Measurements from ENCODE around the gene FGF14.

GRCh38 chr13:102235689-102236088 is 166.2 kb downstream of the FGF14 start:
- TF ChIP-seq POLR2A (IDR thresholded peaks at IDR 0.05; ENCODE audit: low read depth, low read length), result no peak
- TF ChIP-seq, protein P1, sequence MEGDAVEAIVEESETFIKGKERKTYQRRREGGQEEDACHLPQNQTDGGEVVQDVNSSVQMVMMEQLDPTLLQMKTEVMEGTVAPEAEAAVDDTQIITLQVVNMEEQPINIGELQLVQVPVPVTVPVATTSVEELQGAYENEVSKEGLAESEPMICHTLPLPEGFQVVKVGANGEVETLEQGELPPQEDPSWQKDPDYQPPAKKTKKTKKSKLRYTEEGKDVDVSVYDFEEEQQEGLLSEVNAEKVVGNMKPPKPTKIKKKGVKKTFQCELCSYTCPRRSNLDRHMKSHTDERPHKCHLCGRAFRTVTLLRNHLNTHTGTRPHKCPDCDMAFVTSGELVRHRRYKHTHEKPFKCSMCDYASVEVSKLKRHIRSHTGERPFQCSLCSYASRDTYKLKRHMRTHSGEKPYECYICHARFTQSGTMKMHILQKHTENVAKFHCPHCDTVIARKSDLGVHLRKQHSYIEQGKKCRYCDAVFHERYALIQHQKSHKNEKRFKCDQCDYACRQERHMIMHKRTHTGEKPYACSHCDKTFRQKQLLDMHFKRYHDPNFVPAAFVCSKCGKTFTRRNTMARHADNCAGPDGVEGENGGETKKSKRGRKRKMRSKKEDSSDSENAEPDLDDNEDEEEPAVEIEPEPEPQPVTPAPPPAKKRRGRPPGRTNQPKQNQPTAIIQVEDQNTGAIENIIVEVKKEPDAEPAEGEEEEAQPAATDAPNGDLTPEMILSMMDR (IDR thresholded peaks at IDR 0.05; ENCODE audit: extremely low read depth in 1 of 2, insufficient read depth in 1 of 2, low read depth in 1 of 2, low read length in 2 of 2), result no peak
- TF ChIP-seq EZH2 (IDR thresholded peaks at IDR 0.05; ENCODE audit: borderline replicate concordance, low read depth, low read length, severe bottlenecking), result no peak
- no peak for TF ChIP-seq MAX (IDR thresholded peaks at IDR 0.05; ENCODE audit: insufficient read depth, insufficient read length)
- no peak for TF ChIP-seq POLR2AphosphoS5 (IDR thresholded peaks at IDR 0.05; ENCODE audit: insufficient read depth, low read depth, low read length)
- no peak for TF ChIP-seq GATA2 (IDR thresholded peaks at IDR 0.05; ENCODE audit: insufficient read depth, insufficient read length, low read depth, low read length)
- TF ChIP-seq FOS (IDR thresholded peaks at IDR 0.05; ENCODE audit: borderline replicate concordance, insufficient read depth, low read length), result no peak
- TF ChIP-seq JUN (IDR thresholded peaks at IDR 0.05; ENCODE audit: borderline replicate concordance, insufficient read depth, insufficient read length, low read depth), result no peak
- no peak for TF ChIP-seq MYC (IDR thresholded peaks at IDR 0.05; ENCODE audit: low read depth, low read length)
